ENCODE results near the gene ARL8B. TPM values are rescaled to one million over a fixed set of nuclear protein-coding genes. Genes with fewer than 3 reads are reported as not detected.
A peak's percentile ranks its signal among the peaks of the same experiment; 100 is the strongest.

ARL8B gene
- polyA plus RNA-seq, 1 donor (not counting 4 experiments of a cell fraction or from before 2014, with no cell fraction given): 102 TPM

DNA sequence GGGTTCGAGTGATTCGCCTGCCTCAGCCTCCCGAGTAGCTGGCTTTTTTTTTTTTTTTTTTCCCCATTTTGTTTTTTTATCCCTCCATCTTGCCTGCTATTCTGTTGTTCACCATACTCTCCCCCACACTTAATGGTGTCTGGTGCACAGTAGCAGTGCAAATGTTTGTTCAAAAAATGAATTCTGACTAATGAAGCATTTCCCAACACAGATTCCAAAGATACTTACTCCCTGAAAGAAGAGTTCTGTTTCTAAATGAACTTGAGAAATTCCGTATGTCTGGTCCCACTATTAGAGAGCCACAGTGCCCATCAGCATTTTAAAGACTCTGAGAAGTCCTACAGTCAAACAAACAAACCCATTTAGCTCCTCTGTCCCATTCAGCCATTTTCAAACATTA, 74.9 kb downstream of the ARL8B start:
- no peaks in the 10 kb centered on the region for H3K9me3 ChIP-seq (ENCODE audit: control insufficient read depth, low read depth, low read length)
- peaks cover 14 to 33% of the 10 kb centered on the region in 2 experiments for H3K36me3 ChIP-seq (ENCODE audit: control insufficient read depth in 2 of 2, extremely low read depth in 1 of 2, insufficient read depth in 2 of 2, low read length in 2 of 2)
- dilution Hi-C loops (cut with MboI; ENCODE audit: extremely low pct_ligation_motif_present, low sequenced_read_pairs): no loop called here
- H3K79me2 ChIP-seq (ENCODE audit: control insufficient read depth, insufficient read depth, low read length): peaks cover 44% of the 10 kb centered on the region
- peak overlapping the region; percentile 86 for H3K9ac ChIP-seq (ENCODE audit: control insufficient read depth, extremely low read depth, insufficient read depth, low read length)
- H3K27me3 ChIP-seq (ENCODE audit: control insufficient read depth, extremely low read depth, insufficient read depth, low read length): no peaks in the 10 kb centered on the region
- no peak for TF ChIP-seq EZH2 (IDR thresholded peaks at IDR 0.05; ENCODE audit: low read length)
- TF ChIP-seq, protein P1, sequence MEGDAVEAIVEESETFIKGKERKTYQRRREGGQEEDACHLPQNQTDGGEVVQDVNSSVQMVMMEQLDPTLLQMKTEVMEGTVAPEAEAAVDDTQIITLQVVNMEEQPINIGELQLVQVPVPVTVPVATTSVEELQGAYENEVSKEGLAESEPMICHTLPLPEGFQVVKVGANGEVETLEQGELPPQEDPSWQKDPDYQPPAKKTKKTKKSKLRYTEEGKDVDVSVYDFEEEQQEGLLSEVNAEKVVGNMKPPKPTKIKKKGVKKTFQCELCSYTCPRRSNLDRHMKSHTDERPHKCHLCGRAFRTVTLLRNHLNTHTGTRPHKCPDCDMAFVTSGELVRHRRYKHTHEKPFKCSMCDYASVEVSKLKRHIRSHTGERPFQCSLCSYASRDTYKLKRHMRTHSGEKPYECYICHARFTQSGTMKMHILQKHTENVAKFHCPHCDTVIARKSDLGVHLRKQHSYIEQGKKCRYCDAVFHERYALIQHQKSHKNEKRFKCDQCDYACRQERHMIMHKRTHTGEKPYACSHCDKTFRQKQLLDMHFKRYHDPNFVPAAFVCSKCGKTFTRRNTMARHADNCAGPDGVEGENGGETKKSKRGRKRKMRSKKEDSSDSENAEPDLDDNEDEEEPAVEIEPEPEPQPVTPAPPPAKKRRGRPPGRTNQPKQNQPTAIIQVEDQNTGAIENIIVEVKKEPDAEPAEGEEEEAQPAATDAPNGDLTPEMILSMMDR (optimal IDR thresholded peaks at IDR 0.05 in 1 of 3, IDR thresholded peaks at IDR 0.05 in 1 of 3, conservative IDR thresholded peaks at IDR 0.05 in 1 of 3; ENCODE audit: extremely low read depth in 1 of 3, insufficient read depth in 2 of 3, low read length in 3 of 3): no peak
- H3K27ac ChIP-seq (ENCODE audit: control insufficient read depth, insufficient read depth, low read length): peak overlapping the region; percentile 98
- H4K20me1 ChIP-seq (ENCODE audit: control insufficient read depth, extremely low read depth, insufficient read depth, low read length): no peaks in the 10 kb centered on the region
- no peaks in the 10 kb centered on the region for H3K9me1 ChIP-seq (ENCODE audit: control insufficient read depth, extremely low read depth, insufficient read depth, low read length)
- DNase-seq (ENCODE audit: low read depth, low spot score) (no peak), FAIRE-seq (no peak)
- H3K4me3 ChIP-seq (ENCODE audit: control insufficient read depth in 2 of 3, extremely low read depth in 1 of 3, insufficient read depth in 2 of 3, low read depth in 1 of 3, low read length in 3 of 3): peak overlapping the region in 2 of 3 experiments; percentile 53 to 56
- H3K4me1 ChIP-seq (ENCODE audit: control insufficient read depth, extremely low read depth, insufficient read depth, low read length): peaks cover 64% of the 10 kb centered on the region
- H3K4me2 ChIP-seq (ENCODE audit: control insufficient read depth, extremely low read depth, insufficient read depth, low read depth, low read length): peak overlapping the region; percentile 95
- no peak overlapping the region for H2AFZ ChIP-seq (ENCODE audit: control insufficient read depth, low read length)

DNA sequence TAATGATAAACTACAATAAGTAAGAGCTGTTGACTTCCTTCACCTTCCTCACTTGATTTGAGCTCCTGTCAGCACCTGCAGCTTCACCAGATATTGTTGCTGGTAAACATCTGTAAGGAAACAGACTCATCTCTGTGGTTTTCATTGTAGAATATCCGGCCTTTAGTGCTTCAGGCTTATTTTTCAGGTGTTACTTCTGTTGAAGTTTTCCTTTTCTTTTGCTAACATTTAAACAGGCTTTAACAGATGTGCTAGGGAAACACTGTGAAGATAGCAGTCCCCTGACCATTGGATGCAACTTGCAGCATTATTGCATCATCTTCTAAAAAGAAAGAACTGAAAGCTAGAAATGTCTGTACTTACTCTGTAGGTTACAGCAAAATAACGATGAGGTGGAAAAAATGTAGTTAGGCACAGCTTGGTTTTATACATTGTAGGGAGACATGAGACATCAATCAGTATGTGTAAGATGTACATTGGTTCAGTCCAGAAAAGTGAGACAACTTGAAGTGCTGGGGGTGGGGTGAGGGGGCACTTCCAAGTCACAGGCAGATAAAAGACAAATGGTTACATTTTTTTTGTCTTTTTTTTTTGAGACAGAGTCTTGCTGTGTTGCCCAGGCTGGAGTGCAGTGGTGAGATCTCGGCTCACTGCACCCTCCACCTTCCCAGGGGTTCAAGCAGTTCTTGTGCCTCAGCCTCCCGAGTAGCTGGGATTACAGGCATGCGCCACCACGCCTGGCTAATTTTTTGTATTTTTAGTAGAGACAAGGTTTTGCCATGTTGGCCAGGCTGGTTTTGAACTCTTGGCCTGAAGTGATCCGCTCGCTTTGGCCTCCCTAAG, 75.6 kb downstream of the ARL8B start:
- Histone ChIP-seq H3K79me2 (ENCODE audit: control insufficient read depth, insufficient read depth, low read length) (peaks cover 38% of the 10 kb centered on the region), H3K27me3 (ENCODE audit: control insufficient read depth, extremely low read depth, insufficient read depth, low read length) (no peaks in the 10 kb centered on the region), H3K9me3 (ENCODE audit: control insufficient read depth, low read depth, low read length) (no peaks in the 10 kb centered on the region), H3K4me3 (ENCODE audit: control insufficient read depth in 2 of 3, extremely low read depth in 1 of 3, insufficient read depth in 2 of 3, low read depth in 1 of 3, low read length in 3 of 3) (peak overlapping the region in 2 of 3 experiments; percentile 53 to 56), H4K20me1 (ENCODE audit: control insufficient read depth, extremely low read depth, insufficient read depth, low read length) (no peaks in the 10 kb centered on the region), H3K4me1 (ENCODE audit: control insufficient read depth, extremely low read depth, insufficient read depth, low read length) (peaks cover 57% of the 10 kb centered on the region), H2AFZ (ENCODE audit: control insufficient read depth, low read length) (no peak overlapping the region), H3K27ac (ENCODE audit: control insufficient read depth, insufficient read depth, low read length) (peak overlapping the region; percentile 98), H3K36me3 (ENCODE audit: control insufficient read depth in 2 of 2, extremely low read depth in 1 of 2, insufficient read depth in 2 of 2, low read length in 2 of 2) (peaks cover 17 to 34% of the 10 kb centered on the region in 2 experiments), H3K9me1 (ENCODE audit: control insufficient read depth, extremely low read depth, insufficient read depth, low read length) (no peaks in the 10 kb centered on the region), H3K4me2 (ENCODE audit: control insufficient read depth, extremely low read depth, insufficient read depth, low read depth, low read length) (peak overlapping the region; percentile 95), H3K9ac (ENCODE audit: control insufficient read depth, extremely low read depth, insufficient read depth, low read length) (peak overlapping the region; percentile 86)
- DNase-seq (ENCODE audit: low read depth, low spot score) (peak; percentile 30), FAIRE-seq (peak; percentile 92)
- dilution Hi-C loops (cut with MboI; ENCODE audit: extremely low pct_ligation_motif_present, low sequenced_read_pairs): no loop called here
- TF ChIP-seq, protein P1 (optimal IDR thresholded peaks at IDR 0.05 in 1 of 3, IDR thresholded peaks at IDR 0.05 in 1 of 3, conservative IDR thresholded peaks at IDR 0.05 in 1 of 3; ENCODE audit: extremely low read depth in 1 of 3, insufficient read depth in 2 of 3, low read length in 3 of 3): no peak
- TF ChIP-seq EZH2 (IDR thresholded peaks at IDR 0.05; ENCODE audit: low read length): no peak

Data from keratinocyte (primary cell).